Activated T-cell treated with anti-CD3 and anti-CD28 coated beads, Interleukin-2, amount 50 U/mL, for 24 hours (primary cell): ENCODE data around the gene DNAH2.

Source experiments
- DNase-seq: peaks from one replicate; pipeline ENCODE4 v3.0.0-alpha.2; 2020
- H3K27ac Mint-ChIP-seq: 2 replicates; pipeline ENCODE4 v1.8.0; 2020; ENCODE audit warnings: mild to moderate bottlenecking, mixed read lengths
- H3K27me3 Mint-ChIP-seq: 2 replicates; pipeline ENCODE4 v1.8.0; 2020; ENCODE audit warnings: mixed read lengths
- H3K36me3 Mint-ChIP-seq: 2 replicates; pipeline ENCODE4 v1.8.0; 2020; ENCODE audit warnings: low read depth, mixed read lengths
- H3K4me1 Mint-ChIP-seq: 2 replicates; pipeline ENCODE4 v1.8.0; 2020; ENCODE audit warnings: low read depth, mixed read lengths
- H3K4me3 Mint-ChIP-seq: 2 replicates; pipeline ENCODE4 v1.8.0; 2020; ENCODE audit warnings: mild to moderate bottlenecking, moderate library complexity, mixed read lengths
- H3K9me3 Mint-ChIP-seq: 2 replicates; pipeline ENCODE4 v1.8.0; 2020; ENCODE audit warnings: mixed read lengths

The DNAH2 gene

GRCh38 chr17:7823581-7824001 is 106.0 kb downstream of the DNAH2 start:
- H3K27me3 Mint-ChIP-seq = no peaks in the 10 kb centered on the region
- H3K4me3 Mint-ChIP-seq = no peak overlapping the region
- H3K36me3 Mint-ChIP-seq = no peaks in the 10 kb centered on the region
- no peaks in the 10 kb centered on the region for H3K9me3 Mint-ChIP-seq
- DNase-seq = no peak
- no peak overlapping the region for H3K27ac Mint-ChIP-seq
- H3K4me1 Mint-ChIP-seq = peaks cover 10% of the 10 kb centered on the region

DNA sequence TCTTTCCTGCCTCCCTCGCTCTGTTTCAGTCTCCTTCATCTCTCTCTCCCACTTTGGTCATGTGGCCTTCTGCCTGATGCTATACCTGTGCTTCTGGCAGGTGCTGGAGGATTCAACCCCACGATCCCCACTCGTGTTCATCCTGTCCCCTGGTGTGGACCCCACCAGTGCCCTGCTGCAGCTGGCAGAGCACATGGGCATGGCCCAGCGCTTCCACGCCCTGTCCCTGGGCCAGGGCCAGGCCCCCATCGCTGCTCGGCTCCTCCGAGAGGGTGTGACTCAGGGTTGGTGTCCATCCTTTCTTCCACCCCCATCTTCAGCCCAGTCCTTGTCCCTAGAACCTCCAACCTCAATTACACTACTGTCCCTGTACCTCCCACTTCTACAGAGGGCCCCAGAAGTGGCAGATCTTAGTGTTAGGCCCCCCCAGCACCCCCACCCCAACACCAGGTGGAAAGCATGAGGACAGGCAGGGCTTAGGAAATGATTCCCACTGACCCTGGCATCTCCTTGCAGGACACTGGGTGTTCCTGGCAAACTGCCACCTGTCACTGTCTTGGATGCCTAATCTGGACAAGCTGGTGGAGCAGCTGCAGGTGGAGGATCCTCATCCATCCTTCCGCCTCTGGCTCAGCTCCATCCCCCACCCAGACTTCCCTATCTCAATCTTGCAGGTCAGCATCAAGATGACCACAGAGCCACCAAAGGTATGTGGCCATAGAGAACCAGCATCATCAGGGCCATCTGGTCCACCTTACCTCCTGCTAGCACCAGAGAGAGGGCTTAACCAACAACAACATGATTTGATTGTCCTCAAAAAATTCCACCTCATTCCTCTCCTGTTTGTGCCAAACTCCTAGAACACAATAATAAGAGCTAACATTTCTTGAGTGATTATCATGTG is 106.7 kb downstream of the DNAH2 start:
- no peak overlapping the region for H3K27ac Mint-ChIP-seq
- no peak overlapping the region for H3K4me3 Mint-ChIP-seq
- H3K4me1 Mint-ChIP-seq = peaks cover 10% of the 10 kb centered on the region
- no peaks in the 10 kb centered on the region for H3K27me3 Mint-ChIP-seq
- H3K9me3 Mint-ChIP-seq = no peaks in the 10 kb centered on the region
- no peaks in the 10 kb centered on the region for H3K36me3 Mint-ChIP-seq
- no peak for DNase-seq

GRCh38 chr17:7825206-7825990 is 107.9 kb downstream of the DNAH2 start:
- no peak for DNase-seq
- H3K27ac Mint-ChIP-seq = peak overlapping the region; percentile 8
- no peak overlapping the region for H3K4me3 Mint-ChIP-seq
- peaks cover 10% of the 10 kb centered on the region for H3K4me1 Mint-ChIP-seq
- H3K27me3 Mint-ChIP-seq = no peaks in the 10 kb centered on the region
- no peaks in the 10 kb centered on the region for H3K36me3 Mint-ChIP-seq
- H3K9me3 Mint-ChIP-seq = no peaks in the 10 kb centered on the region

DNA sequence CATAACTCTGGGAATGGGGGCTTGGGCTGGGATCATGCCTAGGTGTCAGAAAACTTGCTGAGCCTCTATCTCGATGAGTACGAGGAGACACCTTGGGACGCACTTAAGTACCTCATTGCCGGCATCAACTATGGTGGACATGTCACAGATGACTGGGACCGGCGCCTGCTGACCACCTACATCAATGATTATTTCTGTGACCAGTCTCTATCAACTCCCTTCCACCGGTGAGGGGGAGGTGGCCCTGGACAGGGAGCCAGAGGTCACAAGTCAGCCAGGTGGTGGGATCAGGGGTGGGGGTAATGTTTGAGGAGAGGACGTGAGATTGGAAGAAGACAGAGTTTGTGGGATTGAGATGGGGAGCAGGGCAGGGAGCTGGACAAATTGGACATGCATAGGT is 113.1 kb downstream of the DNAH2 start:
- Mint-ChIP-seq H3K36me3 (peaks cover 6% of the 10 kb centered on the region), H3K9me3 (no peaks in the 10 kb centered on the region), H3K4me1 (peaks cover 17% of the 10 kb centered on the region), H3K27me3 (no peaks in the 10 kb centered on the region), H3K27ac (no peak overlapping the region), H3K4me3 (no peak overlapping the region)
- no peak for DNase-seq

GRCh38 chr17:7831233-7831632 is 113.7 kb downstream of the DNAH2 start:
- Mint-ChIP-seq H3K9me3 (no peaks in the 10 kb centered on the region), H3K36me3 (peaks cover 6% of the 10 kb centered on the region), H3K27me3 (no peaks in the 10 kb centered on the region), H3K27ac (no peak overlapping the region), H3K4me3 (no peak overlapping the region), H3K4me1 (peaks cover 21% of the 10 kb centered on the region)
- DNase-seq = no peak

GRCh38 chr17:7832431-7832830 is 114.9 kb downstream of the DNAH2 start:
- Mint-ChIP-seq H3K4me1 (peaks cover 33% of the 10 kb centered on the region), H3K36me3 (peaks cover 6% of the 10 kb centered on the region), H3K27ac (no peak overlapping the region), H3K9me3 (no peaks in the 10 kb centered on the region), H3K4me3 (no peak overlapping the region), H3K27me3 (no peaks in the 10 kb centered on the region)
- DNase-seq = no peak

DNA sequence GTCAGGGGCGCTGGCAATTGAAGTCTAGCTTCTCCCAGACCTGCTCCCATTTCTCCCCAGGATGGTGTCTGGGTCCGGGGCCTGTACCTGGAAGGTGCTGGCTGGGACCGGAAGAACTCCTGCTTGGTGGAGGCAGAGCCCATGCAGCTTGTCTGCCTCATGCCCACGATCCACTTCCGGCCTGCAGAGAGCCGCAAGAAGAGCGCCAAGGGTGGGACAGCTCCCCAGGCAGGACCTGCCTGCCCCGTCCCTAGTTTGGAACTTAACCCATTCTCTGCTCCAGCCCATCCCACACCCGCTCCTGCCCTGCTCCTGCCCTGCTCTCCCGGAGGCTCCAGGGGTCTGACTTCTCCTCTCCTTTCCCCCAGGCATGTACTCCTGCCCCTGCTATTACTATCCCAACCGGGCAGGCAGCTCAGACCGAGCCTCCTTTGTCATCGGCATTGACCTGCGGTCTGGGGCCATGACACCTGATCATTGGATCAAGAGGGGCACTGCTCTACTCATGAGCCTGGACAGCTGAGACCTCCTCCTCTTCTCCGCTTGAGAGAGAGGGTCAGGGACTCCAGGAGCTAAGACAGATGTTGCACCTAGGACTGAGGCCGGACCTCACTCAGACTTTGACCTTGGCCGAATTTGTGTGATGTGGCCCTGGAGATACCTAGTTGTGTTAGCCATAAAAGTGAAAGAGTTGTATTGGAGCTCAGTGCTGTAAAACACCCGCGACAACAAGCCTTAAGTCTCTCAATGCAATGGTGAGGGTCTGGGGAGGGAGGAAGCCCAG is 115.7 kb downstream of the DNAH2 start:
- Mint-ChIP-seq H3K36me3 (peaks cover 6% of the 10 kb centered on the region), H3K9me3 (no peaks in the 10 kb centered on the region), H3K4me3 (peak overlapping the region; percentile 91), H3K27ac (peak overlapping the region; percentile 85), H3K4me1 (peaks cover 37% of the 10 kb centered on the region), H3K27me3 (no peaks in the 10 kb centered on the region)
- DNase-seq = no peak

GRCh38 chr17:7833795-7834541 is 116.4 kb downstream of the DNAH2 start, which contains the start of gene KDM6B:
Gene KDM6B, plus strand, starts transcription at chr17:7834217. Its CDS starts 11,338 bp downstream, at chr17:7845555.
- Mint-ChIP-seq H3K4me1 (peaks cover 44% of the 10 kb centered on the region), H3K27me3 (no peaks in the 10 kb centered on the region), H3K4me3 (peak within 1 kb of the TSS; percentile 91), H3K27ac (peak within 1 kb of the TSS; percentile 98), H3K9me3 (no peaks in the 10 kb centered on the region), H3K36me3 (peaks cover 6% of the 10 kb centered on the region)
- DNase-seq = peak; percentile 93

- peak overlapping the region; percentile 91 for H3K4me3 Mint-ChIP-seq
- no peaks in the 10 kb centered on the region for H3K9me3 Mint-ChIP-seq
- H3K4me1 Mint-ChIP-seq = peaks cover 50% of the 10 kb centered on the region
- peak overlapping the region; percentile 98 for H3K27ac Mint-ChIP-seq
- no peaks in the 10 kb centered on the region for H3K27me3 Mint-ChIP-seq
- DNase-seq = no peak
- H3K36me3 Mint-ChIP-seq = peaks cover 6% of the 10 kb centered on the region
Observed at GRCh38 chr17:7834542-7834956, 117.0 kb downstream of the DNAH2 start.

- H3K27ac Mint-ChIP-seq = peak overlapping the region; percentile 98
- no peaks in the 10 kb centered on the region for H3K27me3 Mint-ChIP-seq
- H3K9me3 Mint-ChIP-seq = no peaks in the 10 kb centered on the region
- peaks cover 57% of the 10 kb centered on the region for H3K4me1 Mint-ChIP-seq
- H3K4me3 Mint-ChIP-seq = peak overlapping the region; percentile 91
- peak; percentile 91 for DNase-seq
- H3K36me3 Mint-ChIP-seq = peaks cover 6% of the 10 kb centered on the region
Observed at GRCh38 chr17:7834957-7835813, 117.6 kb downstream of the DNAH2 start.

DNA sequence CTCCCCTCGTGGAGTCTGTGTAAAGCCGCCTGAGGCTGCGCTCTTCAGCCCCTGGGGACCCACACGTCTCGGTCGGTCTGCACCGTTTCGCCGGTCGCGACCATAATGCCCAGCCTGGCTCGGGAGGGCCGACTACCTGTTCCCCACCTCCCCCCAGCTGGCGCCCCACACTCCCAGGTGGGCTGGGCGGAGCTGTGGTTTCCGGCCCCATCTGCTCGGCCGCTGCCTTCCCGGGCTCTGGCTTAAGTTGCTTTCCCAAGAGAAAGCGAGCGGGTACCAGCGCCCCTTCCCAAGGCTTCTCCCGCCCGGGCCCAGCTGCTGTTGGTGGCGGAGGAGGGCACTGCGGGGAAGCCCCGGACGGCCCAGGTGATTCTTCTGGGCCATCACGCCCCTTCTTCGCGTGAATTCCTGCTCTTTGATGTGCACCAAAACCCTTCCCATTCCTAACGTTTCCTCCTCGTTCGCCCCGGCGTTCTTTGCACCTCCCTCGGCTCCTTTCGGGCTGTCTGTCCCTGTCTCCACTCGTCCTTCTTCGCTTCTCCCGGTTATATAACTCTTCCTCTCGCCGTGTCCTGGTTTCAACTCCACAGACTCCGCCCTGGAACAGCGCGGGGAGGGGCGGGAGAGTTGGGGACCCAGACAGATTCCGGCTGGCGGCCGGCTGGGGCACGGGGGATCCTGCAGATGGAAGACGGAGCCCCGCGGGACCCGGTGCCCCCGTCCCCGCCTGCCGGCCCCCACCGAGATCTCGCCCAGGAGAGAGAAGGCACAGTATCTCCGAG is 118.5 kb downstream of the DNAH2 start:
- Mint-ChIP-seq H3K36me3 (peaks cover 7% of the 10 kb centered on the region), H3K4me3 (peak overlapping the region; percentile 84), H3K27ac (peak overlapping the region; percentile 95), H3K27me3 (no peaks in the 10 kb centered on the region), H3K4me1 (peaks cover 65% of the 10 kb centered on the region), H3K9me3 (no peaks in the 10 kb centered on the region)
- no peak for DNase-seq

DNA sequence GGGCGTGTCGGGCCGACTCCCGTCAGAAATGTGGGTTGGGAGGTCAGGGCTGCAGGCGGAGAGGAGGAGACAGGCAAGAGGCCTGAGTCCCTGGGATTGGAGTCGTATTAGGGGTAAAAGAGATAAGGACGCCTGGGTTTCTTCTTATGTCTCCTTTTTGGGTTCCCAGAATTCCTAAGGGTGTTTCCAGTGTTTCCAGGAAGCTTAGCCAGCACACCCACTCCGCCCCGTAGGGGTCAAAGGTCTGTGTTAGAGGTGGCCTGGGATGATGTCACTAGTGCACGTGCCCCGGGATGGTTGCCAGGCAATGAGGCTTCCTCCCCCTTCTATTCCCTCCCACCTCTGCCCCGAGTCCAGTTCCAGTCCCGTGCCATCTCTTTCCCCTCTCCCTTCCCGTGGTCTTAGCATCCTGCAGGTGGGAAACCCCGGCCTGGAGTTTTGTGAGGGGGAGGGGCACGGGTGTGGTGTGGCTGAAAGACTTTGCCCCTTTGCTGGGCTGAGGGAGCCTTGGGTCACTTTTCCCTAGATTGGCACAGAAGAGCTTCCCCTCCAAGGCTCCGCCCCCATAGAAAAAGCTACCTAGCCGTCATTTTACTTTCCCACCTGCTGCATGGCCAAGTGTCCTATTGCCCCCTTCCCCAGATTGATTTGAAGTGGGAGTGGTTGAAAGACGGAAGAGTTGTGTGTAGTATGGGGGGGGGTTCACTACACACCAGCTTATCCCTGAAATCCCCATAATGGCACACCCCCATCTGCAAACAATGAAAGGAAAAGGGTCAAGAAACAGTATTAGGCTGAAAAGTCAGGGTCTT is 119.3 kb downstream of the DNAH2 start:
- H3K9me3 Mint-ChIP-seq = no peaks in the 10 kb centered on the region
- H3K27me3 Mint-ChIP-seq = no peaks in the 10 kb centered on the region
- peaks cover 12% of the 10 kb centered on the region for H3K36me3 Mint-ChIP-seq
- H3K27ac Mint-ChIP-seq = peak overlapping the region; percentile 95
- peak; percentile 68 for DNase-seq
- H3K4me1 Mint-ChIP-seq = peaks cover 70% of the 10 kb centered on the region
- H3K4me3 Mint-ChIP-seq = peak overlapping the region; percentile 84
